Stomach smooth muscle (tissue), 2 donors: ENCODE data around the gene CPA4.

Source experiments
- H3K27ac ChIP-seq: one replicate; pipeline ENCODE4 v1.7.0; 2013; ENCODE audit warnings: mild to moderate bottlenecking, low read length, inconsistent platforms
- H3K27me3 ChIP-seq, 2 donors: one replicate each; pipeline ENCODE4 v1.7.0; 2013; ENCODE audit warnings: low read length in 2 of 2; ENCODE audit not compliant: insufficient read depth in 2 of 2, control insufficient read depth in 1 of 2
- H3K36me3 ChIP-seq, 2 donors: one replicate each; pipeline ENCODE4 v1.7.0; 2013; ENCODE audit warnings: low read length in 2 of 2; ENCODE audit not compliant: control insufficient read depth in 2 of 2, insufficient read depth in 2 of 2
- H3K4me1 ChIP-seq: one replicate; pipeline ENCODE4 v1.7.0; 2013; ENCODE audit warnings: low read length; ENCODE audit not compliant: control insufficient read depth, insufficient read depth
- H3K4me3 ChIP-seq, 2 donors: one replicate each; pipeline ENCODE4 v1.7.0; 2013; ENCODE audit warnings: low read length in 2 of 2
- H3K9ac ChIP-seq, 2 donors: one replicate each; pipeline ENCODE4 v1.7.0; 2013; ENCODE audit warnings: low read length in 2 of 2, mild to moderate bottlenecking in 1 of 2
- H3K9me3 ChIP-seq, 2 donors: one replicate each; pipeline ENCODE4 v1.7.0; 2013; ENCODE audit warnings: low read length in 2 of 2; ENCODE audit not compliant: control insufficient read depth in 2 of 2
- donor health status: healthy.
- donor health status: Pancreatic carcinoma.

The CPA4 gene

DNA sequence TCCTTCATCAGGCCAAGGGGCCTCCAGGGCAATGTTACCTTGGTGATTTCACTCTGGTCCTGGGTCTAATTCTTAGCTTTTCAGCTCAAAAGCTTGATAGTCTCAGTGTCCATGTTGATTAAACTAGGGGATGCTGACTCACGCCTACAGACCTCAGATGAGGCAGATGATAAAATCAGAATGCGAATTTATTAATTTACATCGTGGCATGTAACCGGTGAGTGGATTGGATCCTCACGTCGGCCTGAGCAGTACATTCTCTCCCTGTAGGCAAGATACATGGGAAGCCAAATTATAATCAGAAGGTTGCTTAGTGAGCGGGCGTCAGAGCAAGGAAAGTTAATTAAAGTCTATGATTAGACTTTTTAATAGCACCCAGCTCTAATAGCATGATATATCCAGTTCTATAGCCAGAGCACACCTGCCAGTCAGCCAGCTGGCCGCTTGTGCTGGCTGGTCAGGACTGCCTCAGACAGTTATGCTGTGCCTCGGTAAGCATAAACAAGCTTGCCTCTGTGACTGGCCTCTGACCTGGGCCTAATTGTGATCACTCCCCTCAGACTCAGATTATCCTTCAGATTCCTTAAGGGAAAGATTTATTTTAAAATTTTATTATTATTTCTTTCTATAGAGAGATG is 31.5 kb downstream of the CPA4 start:
- H3K27me3 ChIP-seq = no peaks in the 10 kb centered on the region
- H3K4me3 ChIP-seq = no peak overlapping the region
- H3K36me3 ChIP-seq = no peaks in the 10 kb centered on the region
- no peaks in the 10 kb centered on the region for H3K4me1 ChIP-seq
- no peak overlapping the region for H3K27ac ChIP-seq
- H3K9me3 ChIP-seq = no peaks in the 10 kb centered on the region
- no peak overlapping the region for H3K9ac ChIP-seq

DNA sequence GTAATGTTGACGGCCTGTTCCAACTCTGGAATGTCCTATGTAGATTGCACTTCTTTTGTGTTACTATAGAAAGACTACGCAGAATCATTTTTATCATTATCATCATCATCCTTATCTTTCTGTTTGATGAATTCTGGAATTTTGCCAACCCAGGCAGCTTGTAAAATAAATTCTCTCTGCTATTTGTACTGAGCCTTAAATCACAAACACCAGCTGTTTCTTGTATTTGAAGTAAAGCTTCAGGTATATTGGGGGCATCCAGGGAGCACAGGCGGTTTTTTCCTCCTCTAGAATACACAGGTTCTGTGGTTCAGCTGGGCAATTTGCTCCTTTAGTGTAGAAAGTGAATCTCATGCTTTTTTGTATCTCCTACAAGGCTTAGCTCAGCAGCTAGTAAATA is 36.7 kb downstream of the CPA4 start:
- Histone ChIP-seq H3K27me3 (no peaks in the 10 kb centered on the region), H3K36me3 (no peaks in the 10 kb centered on the region), H3K27ac (no peak overlapping the region), H3K9ac (no peak overlapping the region), H3K4me1 (no peaks in the 10 kb centered on the region), H3K9me3 (no peaks in the 10 kb centered on the region), H3K4me3 (no peak overlapping the region)

DNA sequence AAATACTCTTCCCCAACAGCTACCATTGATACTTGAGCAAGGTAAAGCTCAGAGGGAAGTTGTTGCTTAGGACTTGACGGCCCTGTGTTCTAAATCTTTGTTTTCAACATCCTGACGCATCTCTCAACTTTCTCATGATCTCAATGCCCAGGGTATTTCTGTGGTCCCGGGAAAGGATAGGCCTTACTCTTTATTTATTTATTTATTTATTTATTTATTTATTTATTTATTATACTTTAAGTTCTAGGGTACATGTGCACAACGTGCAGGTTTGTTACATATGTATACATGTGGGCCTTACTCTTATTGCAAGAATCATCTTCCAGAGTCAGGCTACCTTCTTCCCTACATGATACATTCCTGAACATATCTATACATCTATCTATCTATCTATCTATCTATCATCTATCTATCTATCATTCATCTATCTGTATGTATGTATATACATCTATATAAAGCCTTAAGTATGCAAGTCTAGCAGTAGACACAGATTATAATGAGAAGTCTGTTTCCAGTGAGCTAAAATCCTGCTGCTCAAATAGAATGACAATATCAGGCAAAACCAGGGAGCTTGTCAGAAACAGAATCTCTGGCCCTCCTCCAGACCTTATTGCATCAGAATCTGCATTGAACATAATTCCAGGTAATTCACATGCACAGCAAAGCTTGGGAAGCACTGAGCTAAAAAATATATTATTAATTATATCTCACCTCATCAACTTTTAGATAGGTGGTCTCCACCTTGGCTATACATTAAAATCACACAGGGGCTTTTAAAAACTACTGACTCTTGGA is 39.5 kb downstream of the CPA4 start:
- no peaks in the 10 kb centered on the region for H3K36me3 ChIP-seq
- H3K4me1 ChIP-seq = no peaks in the 10 kb centered on the region
- H3K27me3 ChIP-seq = no peaks in the 10 kb centered on the region
- no peak overlapping the region for H3K27ac ChIP-seq
- H3K9me3 ChIP-seq = no peaks in the 10 kb centered on the region
- H3K9ac ChIP-seq = no peak overlapping the region
- no peak overlapping the region for H3K4me3 ChIP-seq

DNA sequence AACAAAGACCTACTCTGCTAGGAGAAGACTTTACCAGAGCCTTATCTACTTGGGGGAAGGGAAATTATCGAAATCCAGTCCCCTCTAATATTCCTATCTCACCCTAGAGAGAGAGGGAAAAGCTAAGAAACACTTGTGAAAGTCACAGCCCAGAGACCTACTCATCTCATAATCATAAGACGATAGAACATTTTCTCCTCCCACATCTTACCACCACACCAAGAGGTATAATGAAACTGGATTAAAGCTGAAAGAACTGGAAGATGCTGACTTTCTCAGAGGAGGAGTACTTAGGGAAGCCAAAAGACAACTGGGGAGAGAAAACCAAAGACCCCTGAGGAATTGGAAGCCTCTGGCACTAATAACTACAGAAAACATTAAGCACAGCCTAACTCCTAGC is 40.9 kb downstream of the CPA4 start:
- Histone ChIP-seq H3K36me3 (no peaks in the 10 kb centered on the region), H3K4me1 (no peaks in the 10 kb centered on the region), H3K27me3 (no peaks in the 10 kb centered on the region), H3K9me3 (no peaks in the 10 kb centered on the region), H3K4me3 (no peak overlapping the region), H3K9ac (no peak overlapping the region), H3K27ac (no peak overlapping the region)

DNA sequence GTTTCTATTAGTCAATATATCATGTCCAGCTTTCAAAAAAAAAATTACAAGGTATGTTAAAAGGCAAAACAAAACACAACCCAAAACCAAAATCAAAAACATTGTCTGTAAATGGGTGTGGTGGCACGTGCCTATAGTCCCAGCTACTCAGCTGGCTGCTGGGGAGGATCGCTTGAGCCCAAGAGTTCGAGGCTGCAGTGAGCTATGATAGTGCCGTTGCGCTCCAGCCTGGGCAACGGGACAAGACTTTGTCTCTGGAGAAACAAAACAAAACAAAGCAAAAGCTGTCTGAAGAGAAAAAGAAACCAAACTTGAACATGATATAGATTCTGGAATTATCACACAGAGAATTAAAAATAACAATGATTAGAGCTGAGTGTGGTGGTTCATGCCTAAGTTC is 41.3 kb downstream of the CPA4 start:
- Histone ChIP-seq H3K9me3 (no peaks in the 10 kb centered on the region), H3K27me3 (no peaks in the 10 kb centered on the region), H3K4me3 (no peak overlapping the region), H3K36me3 (no peaks in the 10 kb centered on the region), H3K4me1 (no peaks in the 10 kb centered on the region), H3K9ac (no peak overlapping the region), H3K27ac (no peak overlapping the region)

DNA sequence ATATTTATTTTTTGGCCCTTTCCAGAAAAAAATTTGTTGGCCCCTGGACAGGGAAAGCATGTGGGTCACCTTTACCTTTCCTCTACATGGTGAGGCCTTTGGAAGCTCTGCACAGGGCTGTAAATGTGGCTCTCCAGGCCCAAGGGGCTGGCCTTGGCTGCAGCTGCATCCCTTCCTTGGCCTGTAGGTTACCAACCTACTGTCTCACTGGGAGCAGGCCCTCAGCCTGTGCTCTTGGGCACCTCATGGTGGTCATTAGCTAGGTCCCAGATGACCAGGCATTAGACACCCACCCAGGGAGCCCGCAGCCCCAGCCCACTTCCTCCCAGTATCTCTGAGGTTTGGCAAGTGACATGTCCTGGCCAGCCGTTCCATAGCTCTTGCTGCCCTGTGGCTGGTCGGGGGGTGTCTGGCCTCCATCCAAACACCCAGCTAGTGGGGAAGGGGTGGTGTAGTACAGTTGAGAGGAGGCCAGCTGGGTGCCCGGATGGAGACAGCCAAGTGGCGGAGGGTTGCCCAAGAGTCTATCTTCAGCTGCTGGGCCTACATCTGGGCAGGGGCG is 44.5 kb downstream of the CPA4 start:
- H3K4me3 ChIP-seq = no peak overlapping the region
- no peaks in the 10 kb centered on the region for H3K27me3 ChIP-seq
- no peaks in the 10 kb centered on the region for H3K36me3 ChIP-seq
- H3K9ac ChIP-seq = no peak overlapping the region
- H3K9me3 ChIP-seq = peaks cover 0 to 4% of the 10 kb centered on the region in 2 donors
- no peak overlapping the region for H3K27ac ChIP-seq
- no peaks in the 10 kb centered on the region for H3K4me1 ChIP-seq

DNA sequence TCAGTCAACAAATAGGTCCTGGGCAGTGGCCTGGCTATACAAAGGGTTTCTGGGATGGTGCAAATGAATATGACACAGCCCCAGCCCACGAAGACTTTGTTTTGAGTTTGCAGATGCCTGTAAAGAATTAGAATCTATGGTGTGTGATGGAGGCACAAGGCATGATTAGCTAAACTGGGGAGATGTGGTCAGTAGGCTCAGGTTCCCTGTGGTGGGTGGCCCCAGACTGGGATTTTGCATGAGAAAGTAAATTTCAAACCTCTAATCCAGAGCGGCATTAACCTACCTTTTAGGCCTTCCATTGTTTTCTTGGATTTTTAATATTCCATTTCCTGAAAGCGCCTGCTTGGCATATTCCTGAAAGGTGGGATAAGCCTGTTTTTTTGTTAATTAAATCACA is 45.3 kb downstream of the CPA4 start:
- H3K4me1 ChIP-seq = no peaks in the 10 kb centered on the region
- no peak overlapping the region for H3K9ac ChIP-seq
- H3K9me3 ChIP-seq = peaks cover 0 to 4% of the 10 kb centered on the region in 2 donors
- no peak overlapping the region for H3K4me3 ChIP-seq
- no peak overlapping the region for H3K27ac ChIP-seq
- no peaks in the 10 kb centered on the region for H3K36me3 ChIP-seq
- no peaks in the 10 kb centered on the region for H3K27me3 ChIP-seq

DNA sequence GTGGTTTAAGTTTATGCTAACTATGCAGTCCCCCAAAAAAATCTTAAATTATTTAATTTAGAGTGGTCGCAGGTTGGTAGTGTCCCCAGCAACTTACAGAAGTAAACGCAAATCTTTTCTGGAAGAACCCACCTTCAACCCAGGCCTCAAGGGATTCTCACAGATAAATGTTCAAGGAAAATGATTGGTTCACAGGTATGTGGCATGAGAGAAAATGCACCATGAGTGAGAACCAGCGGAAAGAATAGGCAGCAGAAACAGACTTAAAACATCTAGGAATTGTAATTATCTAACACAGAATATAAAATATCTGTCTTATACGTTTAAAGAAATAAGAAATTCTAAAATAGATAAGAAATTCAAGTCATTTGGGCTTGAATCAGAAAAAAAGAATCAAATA is 48.9 kb downstream of the CPA4 start:
- Histone ChIP-seq H3K9ac (no peak overlapping the region), H3K27ac (no peak overlapping the region), H3K27me3 (no peaks in the 10 kb centered on the region), H3K9me3 (peaks cover 0 to 4% of the 10 kb centered on the region in 2 donors), H3K4me3 (no peak overlapping the region), H3K4me1 (no peaks in the 10 kb centered on the region), H3K36me3 (no peaks in the 10 kb centered on the region)

DNA sequence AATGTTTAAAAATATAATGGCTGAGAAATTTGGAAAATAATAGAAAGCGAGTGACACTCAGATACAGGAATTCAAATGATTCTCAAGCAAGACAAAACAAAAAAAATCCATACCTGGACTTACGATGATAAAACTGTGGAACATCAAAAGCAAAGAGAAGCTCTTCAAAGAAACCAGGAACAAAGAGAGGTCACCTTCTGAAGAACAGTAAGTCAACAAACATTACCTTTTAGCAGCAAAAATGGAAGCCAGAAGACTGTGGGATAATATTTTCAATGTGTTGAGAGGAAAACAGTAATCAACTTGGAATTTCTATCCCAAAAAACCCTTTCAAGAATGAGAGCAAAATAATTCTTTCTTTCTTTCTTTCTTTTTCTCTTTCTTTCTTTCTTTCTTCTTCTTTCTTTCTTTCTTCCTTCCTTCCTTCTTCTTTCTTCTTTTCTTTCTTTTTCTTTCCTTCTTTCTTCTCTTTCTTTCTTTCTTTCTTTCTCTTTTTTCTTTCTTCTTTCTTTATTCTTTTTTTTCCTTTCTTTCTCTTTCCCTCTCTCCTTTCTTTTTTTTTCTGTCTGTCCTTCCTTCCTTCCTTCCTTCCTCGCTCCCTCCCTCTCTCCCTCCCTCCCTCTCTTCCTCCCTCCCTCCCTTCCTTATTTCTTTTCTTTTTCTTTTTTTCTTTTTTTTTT is 49.9 kb downstream of the CPA4 start:
- H3K9ac ChIP-seq = no peak overlapping the region
- no peak overlapping the region for H3K4me3 ChIP-seq
- H3K9me3 ChIP-seq = peaks cover 0 to 4% of the 10 kb centered on the region in 2 donors
- no peaks in the 10 kb centered on the region for H3K36me3 ChIP-seq
- no peaks in the 10 kb centered on the region for H3K4me1 ChIP-seq
- no peak overlapping the region for H3K27ac ChIP-seq
- no peaks in the 10 kb centered on the region for H3K27me3 ChIP-seq

DNA sequence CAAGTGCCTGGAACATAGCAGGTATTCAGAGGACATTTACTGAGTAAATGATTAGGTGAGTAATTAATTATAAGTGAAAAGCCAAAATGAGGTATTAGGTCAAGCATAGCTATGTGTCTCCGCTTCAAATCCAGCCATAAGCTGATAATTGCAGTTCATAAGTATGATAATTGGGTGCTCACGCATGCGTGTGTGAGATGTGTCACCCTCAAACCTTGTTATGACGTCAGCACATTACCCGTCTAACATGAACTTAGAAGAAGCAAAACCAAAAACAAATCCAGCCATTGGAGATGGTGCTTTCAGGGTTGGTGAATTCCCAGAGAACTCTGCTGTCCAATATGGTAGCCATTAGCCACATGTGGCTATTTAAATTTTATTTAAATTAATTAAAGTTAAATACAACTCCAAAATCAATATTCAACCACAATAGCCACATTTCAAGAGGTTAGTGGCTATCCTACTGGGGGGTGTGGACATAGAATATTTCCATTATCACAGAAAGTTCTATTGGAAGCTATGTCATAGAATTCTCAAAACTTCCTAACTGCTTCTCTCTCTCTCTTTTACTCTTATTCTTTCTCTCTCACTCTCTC is 51.4 kb downstream of the CPA4 start, which contains the start of gene CPA5:
CPA5 (plus strand) TSS at position 546 of the 596 bp plus-strand sequence. CDS start 1,670 bp downstream, outside the sequence.
- Histone ChIP-seq H3K4me1 (no peaks in the 10 kb centered on the region), H3K27ac (no peak within 1 kb of the TSS), H3K36me3 (no peaks in the 10 kb centered on the region), H3K4me3 (peak within 1 kb of the TSS in 1 of 2 donors; percentile 40), H3K27me3 (no peaks in the 10 kb centered on the region), H3K9ac (no peak within 1 kb of the TSS), H3K9me3 (peaks cover 0 to 4% of the 10 kb centered on the region in 2 donors)
